ENCODE measurements around the gene CLCN3.

DNA sequence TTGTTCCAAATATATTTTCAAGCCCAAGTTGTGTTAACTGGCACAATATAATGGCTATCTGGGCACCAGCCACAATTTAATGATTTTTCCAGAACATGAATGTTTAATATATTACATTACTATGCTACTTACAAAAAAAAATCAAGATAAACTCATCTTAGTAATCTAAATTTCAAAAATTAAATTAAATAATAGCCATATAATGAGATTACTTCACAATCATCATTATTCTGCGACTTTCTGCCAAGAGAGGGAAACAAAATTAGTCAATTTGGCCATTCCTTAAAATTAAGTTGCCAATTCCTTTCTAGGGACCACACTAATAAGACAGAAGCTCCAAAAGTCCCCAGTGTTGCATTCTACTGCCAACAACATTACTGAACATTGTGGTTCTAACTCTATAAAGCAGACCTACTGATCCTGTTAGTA, 15.5 kb upstream of the CLCN3 start:
- TF ChIP-seq POLR2A (IDR thresholded peaks at IDR 0.05): no peak
- TF ChIP-seq, protein P1, sequence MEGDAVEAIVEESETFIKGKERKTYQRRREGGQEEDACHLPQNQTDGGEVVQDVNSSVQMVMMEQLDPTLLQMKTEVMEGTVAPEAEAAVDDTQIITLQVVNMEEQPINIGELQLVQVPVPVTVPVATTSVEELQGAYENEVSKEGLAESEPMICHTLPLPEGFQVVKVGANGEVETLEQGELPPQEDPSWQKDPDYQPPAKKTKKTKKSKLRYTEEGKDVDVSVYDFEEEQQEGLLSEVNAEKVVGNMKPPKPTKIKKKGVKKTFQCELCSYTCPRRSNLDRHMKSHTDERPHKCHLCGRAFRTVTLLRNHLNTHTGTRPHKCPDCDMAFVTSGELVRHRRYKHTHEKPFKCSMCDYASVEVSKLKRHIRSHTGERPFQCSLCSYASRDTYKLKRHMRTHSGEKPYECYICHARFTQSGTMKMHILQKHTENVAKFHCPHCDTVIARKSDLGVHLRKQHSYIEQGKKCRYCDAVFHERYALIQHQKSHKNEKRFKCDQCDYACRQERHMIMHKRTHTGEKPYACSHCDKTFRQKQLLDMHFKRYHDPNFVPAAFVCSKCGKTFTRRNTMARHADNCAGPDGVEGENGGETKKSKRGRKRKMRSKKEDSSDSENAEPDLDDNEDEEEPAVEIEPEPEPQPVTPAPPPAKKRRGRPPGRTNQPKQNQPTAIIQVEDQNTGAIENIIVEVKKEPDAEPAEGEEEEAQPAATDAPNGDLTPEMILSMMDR (IDR thresholded peaks at IDR 0.05): no peak
